ENCODE results near the gene CHMP1A.
"Not testable (repeated sequence)": the region's sequence is repeated elsewhere in the genome, so short reads cannot be mapped to it uniquely, and the experiment has no call there.

The CHMP1A gene

DNA sequence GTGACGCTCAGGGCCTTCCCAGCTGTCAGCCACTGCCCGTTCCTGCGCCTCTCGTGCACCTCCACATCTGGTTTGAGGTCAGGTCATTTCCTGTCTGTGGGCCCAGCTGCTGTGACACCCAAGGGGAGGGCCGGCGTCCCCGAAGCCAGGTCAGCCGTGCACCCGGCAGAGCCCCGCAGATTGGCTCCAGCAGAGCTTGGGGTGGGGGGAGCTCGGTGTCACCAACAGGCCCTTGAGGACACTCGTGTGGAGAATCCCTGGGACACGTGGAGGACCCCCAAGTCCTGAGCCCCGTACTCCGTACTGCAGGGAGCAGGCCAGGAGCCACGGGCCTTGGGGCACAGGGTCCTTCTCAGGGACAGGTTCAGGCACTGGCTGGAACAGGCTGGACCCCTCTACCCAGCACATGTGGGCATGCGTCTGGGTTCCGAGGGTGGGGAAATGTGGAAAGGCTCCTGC, 39.2 kb upstream of the CHMP1A start:
- H3K4me1 ChIP-seq = peaks cover 10% of the 10 kb centered on the region

DNA sequence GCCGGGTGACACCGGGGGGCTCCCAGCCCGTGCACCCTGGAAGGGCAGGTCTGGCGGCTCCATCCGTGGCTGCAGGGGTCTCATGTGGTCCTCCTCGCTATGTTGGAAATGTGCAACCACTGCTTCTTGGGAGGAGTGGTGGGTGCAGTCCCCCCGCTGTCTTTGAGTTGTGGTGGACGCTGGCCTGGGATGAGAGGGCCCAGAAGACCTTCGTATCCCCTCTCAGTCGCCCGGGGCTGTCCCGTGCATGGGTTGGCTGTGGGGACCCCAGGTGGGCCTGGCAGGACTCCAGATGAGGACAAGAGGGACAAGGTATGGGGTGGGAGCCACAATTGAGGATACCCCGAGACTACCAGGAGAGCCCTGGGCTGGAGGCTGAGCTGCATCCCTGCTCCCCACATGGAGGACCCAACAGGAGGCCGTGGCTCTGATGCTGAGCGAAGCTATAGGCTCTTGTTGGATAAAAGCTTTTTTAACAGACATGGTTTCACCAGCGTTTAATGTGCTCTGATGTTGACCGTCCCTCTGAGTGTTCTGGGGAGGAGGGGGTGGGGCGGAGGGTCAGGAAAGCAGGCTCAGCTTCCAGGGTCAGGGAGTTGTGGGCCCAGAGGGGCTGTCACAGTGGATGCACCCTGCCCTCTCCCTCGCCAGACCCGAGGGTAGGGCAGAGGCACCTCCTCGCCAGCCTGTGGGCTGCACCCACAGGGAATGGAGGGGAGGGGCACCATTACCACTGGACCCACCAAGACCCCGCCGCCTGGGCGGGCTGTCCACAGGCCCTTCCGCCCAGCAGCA, 38.6 kb upstream of the CHMP1A start:
- Histone ChIP-seq H3K4me1 (peaks cover 10% of the 10 kb centered on the region), H3K36me3 (replicated peaks) (peaks cover 47% of the 10 kb centered on the region), H3K4me3 (no peak overlapping the region), H3K9me3 (no peaks in the 10 kb centered on the region), H3K27me3 (ENCODE audit: low read depth) (no peaks in the 10 kb centered on the region)
- DNase-seq (ENCODE audit: low spot score in 2 of 2) = no peak
- in situ Hi-C loops (cut with MboI; ENCODE audit: low sequenced_read_pairs) = no loop called here

More for the DNA sequence above, 39.2 kb upstream of the CHMP1A start:
- no peaks in the 10 kb centered on the region for H3K9me3 ChIP-seq
- no peak overlapping the region for H3K4me3 ChIP-seq
- in situ Hi-C loops (cut with MboI; ENCODE audit: low sequenced_read_pairs) = no loop called here
- no peaks in the 10 kb centered on the region for H3K27me3 ChIP-seq (ENCODE audit: low read depth)
- no peak for DNase-seq (ENCODE audit: low spot score in 2 of 2)
- H3K36me3 ChIP-seq (replicated peaks) = peaks cover 43% of the 10 kb centered on the region

DNA sequence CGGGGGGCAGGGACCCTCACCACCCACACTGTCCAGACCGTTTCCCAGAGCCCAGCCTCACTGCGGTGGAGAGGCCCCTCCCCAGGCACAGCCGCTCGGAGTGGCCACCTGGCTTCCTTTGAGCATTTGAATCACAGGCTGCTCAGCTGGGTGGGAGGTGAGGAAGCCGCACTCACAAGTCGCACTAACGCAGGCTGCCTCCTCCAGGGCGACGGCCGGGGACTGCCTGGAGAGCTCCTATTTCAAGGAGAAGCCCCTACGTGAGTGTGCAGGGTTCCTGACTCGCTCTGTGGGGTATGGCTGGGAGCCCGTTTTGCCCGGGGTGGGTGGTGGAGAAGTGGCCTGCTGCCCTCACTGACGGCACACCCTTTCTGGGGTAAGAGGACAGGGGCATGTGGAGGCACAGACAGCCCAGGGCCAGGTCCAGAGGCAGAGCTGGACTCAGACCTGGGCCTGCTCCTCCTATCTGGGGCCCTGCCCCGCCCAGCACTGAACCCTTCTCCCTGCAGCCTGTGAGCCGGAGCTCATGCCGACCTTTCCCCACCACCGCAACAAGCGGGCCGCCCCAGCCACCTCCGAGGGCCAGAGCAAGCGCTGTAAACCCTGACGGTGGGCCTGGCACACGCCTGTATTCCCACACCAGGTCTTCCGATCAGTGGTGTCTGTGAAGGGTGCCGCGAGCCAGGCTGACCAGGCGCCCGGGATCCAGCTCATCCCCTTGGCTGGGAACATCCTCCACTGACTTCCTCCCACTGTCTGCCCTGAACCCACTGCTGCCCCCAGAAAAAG, 37.8 kb upstream of the CHMP1A start:
- H3K36me3 ChIP-seq (replicated peaks) = peaks cover 53% of the 10 kb centered on the region
- no peaks in the 10 kb centered on the region for H3K9me3 ChIP-seq
- in situ Hi-C loops (cut with MboI; ENCODE audit: low sequenced_read_pairs) = no loop called here
- no peaks in the 10 kb centered on the region for H3K27me3 ChIP-seq (ENCODE audit: low read depth)
- H3K4me1 ChIP-seq = peaks cover 5% of the 10 kb centered on the region
- no peak for DNase-seq (ENCODE audit: low spot score in 2 of 2)
- H3K4me3 ChIP-seq = no peak overlapping the region

GRCh38 chr16:89694784-89695085, 37.2 kb upstream of the CHMP1A start:
- H3K4me1 ChIP-seq; H3K4me3 ChIP-seq; DNase-seq (ENCODE audit: low spot score in 2 of 2); H3K9me3 ChIP-seq; H3K27me3 ChIP-seq (ENCODE audit: low read depth); in situ Hi-C loops (cut with MboI; ENCODE audit: low sequenced_read_pairs): not testable (repeated sequence)
- H3K36me3 ChIP-seq (replicated peaks) = peaks cover 57% of the 10 kb centered on the region

- Histone ChIP-seq H3K9me3 (no peaks in the 10 kb centered on the region), H3K36me3 (replicated peaks) (peaks cover 57% of the 10 kb centered on the region), H3K27me3 (ENCODE audit: low read depth) (no peaks in the 10 kb centered on the region), H3K4me1 (no peaks in the 10 kb centered on the region), H3K4me3 (no peak overlapping the region)
- no peak for DNase-seq (ENCODE audit: low spot score in 2 of 2)
- in situ Hi-C loops (cut with MboI; ENCODE audit: low sequenced_read_pairs) = no loop called here
Measured at GRCh38 chr16:89693931-89694783, 36.6 kb upstream of the CHMP1A start.

DNA sequence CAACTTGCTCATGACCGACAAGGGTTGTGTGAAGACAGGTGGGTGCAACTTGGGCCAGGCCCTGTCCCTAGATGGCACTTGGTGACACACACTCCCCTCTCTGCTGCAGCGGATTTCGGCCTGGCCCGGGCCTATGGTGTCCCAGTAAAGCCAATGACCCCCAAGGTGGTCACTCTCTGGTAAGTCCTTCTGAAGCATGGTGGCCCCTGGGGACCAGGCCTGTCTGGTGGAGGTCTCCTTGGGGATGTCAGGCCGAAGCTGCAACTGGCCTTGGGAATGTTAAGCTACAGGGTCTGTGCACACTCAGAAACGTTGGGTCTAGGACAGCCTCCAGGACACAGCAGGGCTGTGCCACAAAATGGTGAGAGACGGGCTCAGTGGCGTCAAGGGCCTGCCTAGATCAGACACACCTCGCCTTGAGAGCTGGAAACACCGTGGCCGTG, 35.8 kb upstream of the CHMP1A start:
- Histone ChIP-seq H3K27me3 (ENCODE audit: low read depth) (no peaks in the 10 kb centered on the region), H3K36me3 (replicated peaks) (peaks cover 55% of the 10 kb centered on the region), H3K4me3 (no peak overlapping the region), H3K9me3 (no peaks in the 10 kb centered on the region), H3K4me1 (no peaks in the 10 kb centered on the region)
- DNase-seq (ENCODE audit: low spot score in 2 of 2) = no peak
- in situ Hi-C loops (cut with MboI; ENCODE audit: low sequenced_read_pairs) = no loop called here

GRCh38 chr16:89691986-89692569, 34.6 kb upstream of the CHMP1A start:
- peaks cover 49% of the 10 kb centered on the region for H3K36me3 ChIP-seq (replicated peaks)

DNA sequence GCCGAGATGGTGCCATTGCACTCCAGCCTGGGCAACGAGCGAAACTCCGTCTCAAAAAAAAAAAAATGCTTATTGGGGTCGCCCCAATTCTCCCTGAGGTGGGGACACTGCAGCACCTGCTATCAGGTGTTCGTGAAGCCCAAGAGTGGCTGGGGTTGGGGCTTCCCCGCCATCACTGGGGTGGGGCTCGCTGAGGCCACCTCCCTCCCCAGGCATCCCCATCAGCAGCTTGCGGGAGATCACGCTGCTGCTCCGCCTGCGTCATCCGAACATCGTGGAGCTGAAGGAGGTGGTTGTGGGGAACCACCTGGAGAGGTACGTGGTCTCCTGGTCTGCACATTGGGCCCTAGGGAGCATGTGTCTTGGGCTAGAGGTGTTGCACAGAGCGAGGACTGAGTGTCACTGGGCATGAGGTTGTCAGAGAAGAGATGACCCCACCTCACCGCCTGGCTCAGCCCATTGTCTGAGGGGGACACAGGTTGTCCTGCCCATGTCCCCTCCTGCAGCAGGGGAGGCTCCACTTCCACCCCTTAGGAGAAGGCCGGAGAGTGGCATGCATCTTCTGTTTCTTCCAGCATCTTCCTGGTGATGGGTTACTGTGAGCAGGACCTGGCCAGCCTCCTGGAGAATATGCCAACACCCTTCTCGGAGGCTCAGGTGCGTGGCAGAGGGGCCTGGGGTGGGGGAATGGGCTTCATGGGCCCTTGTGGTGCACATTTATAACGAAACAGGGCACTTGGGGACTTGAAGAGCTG, 33.9 kb upstream of the CHMP1A start:
- Histone ChIP-seq H3K36me3 (replicated peaks) (peaks cover 49% of the 10 kb centered on the region), H3K9me3 (no peaks in the 10 kb centered on the region), H3K27me3 (ENCODE audit: low read depth) (no peaks in the 10 kb centered on the region), H3K4me1 (peaks cover 7% of the 10 kb centered on the region), H3K4me3 (no peak overlapping the region)
- DNase-seq (ENCODE audit: low spot score in 2 of 2) = no peak
- in situ Hi-C loops (cut with MboI; ENCODE audit: low sequenced_read_pairs) = no loop called here

More at GRCh38 chr16:89691986-89692569, 34.6 kb upstream of the CHMP1A start:
- in situ Hi-C loops (cut with MboI; ENCODE audit: low sequenced_read_pairs) = no loop called here
- H3K4me1 ChIP-seq = peaks cover 7% of the 10 kb centered on the region
- no peak for DNase-seq (ENCODE audit: low spot score in 2 of 2)
- H3K4me3 ChIP-seq = no peak overlapping the region
- H3K27me3 ChIP-seq (ENCODE audit: low read depth) = no peaks in the 10 kb centered on the region
- no peaks in the 10 kb centered on the region for H3K9me3 ChIP-seq

- Histone ChIP-seq H3K9me3 (peaks cover 5% of the 10 kb centered on the region; the same call in 1 of the 2 replicates), H3K4me1 (peaks cover 7% of the 10 kb centered on the region), H3K36me3 (replicated peaks) (peaks cover 43% of the 10 kb centered on the region), H3K27me3 (ENCODE audit: low read depth) (no peaks in the 10 kb centered on the region), H3K4me3 (no peak overlapping the region)
- no peak for DNase-seq (ENCODE audit: low spot score in 2 of 2)
- in situ Hi-C loops (cut with MboI; ENCODE audit: low sequenced_read_pairs) = no loop called here
Measured at GRCh38 chr16:89690392-89690901, 32.9 kb upstream of the CHMP1A start.

GRCh38 chr16:89689621-89690020, 32.1 kb upstream of the CHMP1A start:
- DNase-seq (ENCODE audit: low spot score in 2 of 2); H3K27me3 ChIP-seq (ENCODE audit: low read depth); H3K9me3 ChIP-seq; H3K4me3 ChIP-seq; H3K4me1 ChIP-seq; in situ Hi-C loops (cut with MboI; ENCODE audit: low sequenced_read_pairs): not testable (repeated sequence)
- peaks cover 36% of the 10 kb centered on the region for H3K36me3 ChIP-seq (replicated peaks)

- Histone ChIP-seq H3K4me3 (no peak overlapping the region), H3K27me3 (ENCODE audit: low read depth) (no peaks in the 10 kb centered on the region), H3K36me3 (replicated peaks) (peaks cover 33% of the 10 kb centered on the region), H3K4me1 (peaks cover 7% of the 10 kb centered on the region), H3K9me3 (peaks cover 10% of the 10 kb centered on the region)
- in situ Hi-C loops (cut with MboI; ENCODE audit: low sequenced_read_pairs) = no loop called here
- DNase-seq (ENCODE audit: low spot score in 2 of 2) = no peak
Measured at GRCh38 chr16:89689142-89689541, 31.6 kb upstream of the CHMP1A start.

GRCh38 chr16:89688395-89688794, 30.9 kb upstream of the CHMP1A start:
- Histone ChIP-seq H3K9me3 (peaks cover 10% of the 10 kb centered on the region), H3K36me3 (replicated peaks) (peaks cover 26% of the 10 kb centered on the region), H3K4me3 (no peak overlapping the region), H3K27me3 (ENCODE audit: low read depth) (no peaks in the 10 kb centered on the region), H3K4me1 (peaks cover 7% of the 10 kb centered on the region)
- DNase-seq (ENCODE audit: low spot score in 2 of 2) = no peak
- in situ Hi-C loops (cut with MboI; ENCODE audit: low sequenced_read_pairs) = no loop called here

Data from HAP-1 (cell line).